IgD-negative memory B cell (primary cell): Measurements from ENCODE around the gene PLEK2. TPM values are rescaled to one million over a fixed set of nuclear protein-coding genes. Genes with fewer than 3 reads are reported as not detected.
"Not testable (repeated sequence)": the region's sequence is repeated elsewhere in the genome, so short reads cannot be mapped to it uniquely, and the experiment has no call there.

Experiments
- H3K27ac Mint-ChIP-seq, 3 donors: one replicate each; pipeline ENCODE4 v1.8.0; 2020 to 2022; ENCODE audit warnings: mild to moderate bottlenecking in 3 of 3, mixed read lengths in 3 of 3, moderate library complexity in 1 of 3
- H3K27me3 Mint-ChIP-seq: one replicate; pipeline ENCODE4 v1.8.0; 2021; ENCODE audit warnings: mixed read lengths
- H3K36me3 Mint-ChIP-seq: one replicate; pipeline ENCODE4 v1.8.0; 2020; ENCODE audit warnings: mild to moderate bottlenecking, mixed read lengths
- H3K4me1 Mint-ChIP-seq, 3 donors: one replicate each; pipeline ENCODE4 v1.8.0; 2020 to 2022; ENCODE audit warnings: mixed read lengths in 3 of 3, mild to moderate bottlenecking in 1 of 3
- H3K4me3 Mint-ChIP-seq, 4 donors: one replicate each; pipeline ENCODE4 v1.8.0; 2020 to 2022; ENCODE audit warnings: mild to moderate bottlenecking in 4 of 4, mixed read lengths in 4 of 4, moderate library complexity in 3 of 4
- H3K9me3 Mint-ChIP-seq, 3 donors: one replicate each; pipeline ENCODE4 v1.8.0; 2020 to 2021; ENCODE audit warnings: mixed read lengths in 3 of 3, mild to moderate bottlenecking in 1 of 3
- polyA plus RNA-seq: library from polyadenylated mRNA; unstranded; fragments of 300-500 nt; fragmentation: Illumina TruSeq; gene quantifications from one replicate; pipeline ENCODE4 v1.2.3, GENCODE V29; 2021

Gene PLEK2, protein sequence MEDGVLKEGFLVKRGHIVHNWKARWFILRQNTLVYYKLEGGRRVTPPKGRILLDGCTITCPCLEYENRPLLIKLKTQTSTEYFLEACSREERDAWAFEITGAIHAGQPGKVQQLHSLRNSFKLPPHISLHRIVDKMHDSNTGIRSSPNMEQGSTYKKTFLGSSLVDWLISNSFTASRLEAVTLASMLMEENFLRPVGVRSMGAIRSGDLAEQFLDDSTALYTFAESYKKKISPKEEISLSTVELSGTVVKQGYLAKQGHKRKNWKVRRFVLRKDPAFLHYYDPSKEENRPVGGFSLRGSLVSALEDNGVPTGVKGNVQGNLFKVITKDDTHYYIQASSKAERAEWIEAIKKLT
- not detected for polyA plus RNA-seq

DNA sequence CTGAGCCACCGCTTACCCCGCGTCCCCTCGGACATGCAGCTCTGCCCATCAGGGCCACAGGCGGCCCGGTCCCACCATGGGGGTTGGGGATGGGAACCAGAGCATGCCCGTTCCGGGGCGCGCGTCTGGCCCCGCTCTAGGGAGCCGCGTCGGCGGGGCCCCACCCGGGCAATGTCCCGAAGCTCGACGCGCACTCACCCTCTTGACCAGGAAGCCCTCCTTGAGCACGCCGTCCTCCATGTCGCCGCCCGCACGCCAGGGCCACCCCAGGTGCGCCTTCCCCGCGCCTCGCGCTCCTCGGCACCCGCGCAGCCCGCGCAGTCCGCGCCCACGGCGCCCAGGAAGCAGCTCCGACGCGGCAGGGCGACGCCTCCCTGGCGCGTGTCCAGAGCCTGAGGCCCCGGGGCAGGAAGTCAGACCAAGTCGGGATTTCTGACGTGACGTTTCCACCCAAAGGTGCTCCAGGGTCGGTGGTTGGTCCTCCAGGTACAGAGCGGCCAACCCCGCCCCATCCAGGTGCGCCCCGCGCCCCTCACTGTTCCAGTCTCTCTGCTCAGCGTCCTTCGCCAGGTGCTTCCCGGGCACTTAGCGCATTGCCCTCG, at the start of gene PLEK2:
TSS of gene PLEK2 (minus strand) at position 346 of the 602 bp plus-strand sequence. CDS start at position 240, 106 bp downstream.
- H3K4me3 Mint-ChIP-seq, result peak within 1 kb of the TSS in 2 of 4 donors; percentile 60 to 75

DNA sequence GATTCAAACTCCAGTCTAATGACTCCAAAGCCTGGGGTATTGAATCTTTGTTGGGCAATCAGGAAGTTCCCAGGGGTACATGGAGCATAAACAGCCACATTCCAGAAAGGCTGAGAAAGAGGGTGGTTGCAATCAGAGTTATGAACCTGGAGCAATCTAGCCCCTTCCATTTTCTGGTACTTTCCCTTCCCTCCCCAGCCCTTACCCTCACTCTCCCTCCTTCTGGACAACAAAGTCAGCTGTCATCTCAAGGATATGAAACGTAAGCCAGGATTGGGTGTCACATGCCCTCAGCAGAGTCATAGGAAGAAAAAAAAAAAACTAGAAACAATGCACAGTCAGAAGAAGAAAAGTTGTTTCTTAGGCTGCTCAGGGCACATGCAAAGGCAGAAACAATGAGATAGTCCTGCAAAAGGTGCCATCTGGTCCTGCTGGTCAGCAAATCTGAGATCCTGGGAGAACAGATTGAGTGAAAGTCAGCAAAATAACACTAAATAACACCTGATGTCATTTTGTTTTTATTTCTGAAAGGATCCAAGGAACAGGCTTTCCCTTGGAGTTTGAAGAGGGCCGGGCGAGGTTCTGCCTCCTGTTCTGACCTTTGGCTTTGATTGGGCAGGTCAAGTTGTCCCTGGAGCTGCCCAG, 49.5 kb upstream of the PLEK2 start:
- Mint-ChIP-seq H3K4me3 (no peak overlapping the region), H3K36me3 (no peaks in the 10 kb centered on the region), H3K9me3 (peaks cover 0 to 4% (median 0%) of the 10 kb centered on the region in 3 donors), H3K27me3 (peaks cover 1% of the 10 kb centered on the region), H3K27ac (no peak overlapping the region), H3K4me1 (peaks cover 0 to 2% (median 0%) of the 10 kb centered on the region in 3 donors)

More for the DNA sequence above, at the start of gene PLEK2:
- Mint-ChIP-seq H3K4me1 (peaks cover 0 to 6% (median 0%) of the 10 kb centered on the region in 3 donors), H3K9me3 (no peaks in the 10 kb centered on the region), H3K36me3 (no peaks in the 10 kb centered on the region), H3K27ac (no peak within 1 kb of the TSS), H3K27me3 (peaks cover 15% of the 10 kb centered on the region)

DNA sequence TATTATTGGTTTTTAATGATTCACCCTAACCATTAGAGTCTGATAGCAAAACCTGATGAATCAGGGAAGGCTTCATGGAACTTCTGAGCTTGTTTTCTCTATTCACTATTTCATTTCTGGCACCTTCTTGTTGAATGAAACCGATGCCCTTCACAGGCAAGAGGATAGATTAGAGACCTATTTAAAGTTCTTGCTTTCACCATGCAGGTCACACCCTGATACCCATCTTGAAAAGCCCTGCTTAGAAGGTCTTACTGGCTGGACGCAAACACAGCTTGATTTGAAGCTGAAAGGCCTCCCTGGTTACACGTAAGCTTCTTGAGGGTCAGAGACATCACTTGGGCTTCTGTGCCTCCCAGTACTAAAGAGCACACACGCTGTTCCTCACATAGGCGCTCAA, 47.4 kb upstream of the PLEK2 start:
- Mint-ChIP-seq H3K27ac (no peak overlapping the region), H3K9me3 (peaks cover 0 to 4% (median 0%) of the 10 kb centered on the region in 3 donors), H3K27me3 (peaks cover 1% of the 10 kb centered on the region), H3K4me3 (no peak overlapping the region), H3K36me3 (no peaks in the 10 kb centered on the region), H3K4me1 (peaks cover 0 to 2% (median 0%) of the 10 kb centered on the region in 3 donors)

DNA sequence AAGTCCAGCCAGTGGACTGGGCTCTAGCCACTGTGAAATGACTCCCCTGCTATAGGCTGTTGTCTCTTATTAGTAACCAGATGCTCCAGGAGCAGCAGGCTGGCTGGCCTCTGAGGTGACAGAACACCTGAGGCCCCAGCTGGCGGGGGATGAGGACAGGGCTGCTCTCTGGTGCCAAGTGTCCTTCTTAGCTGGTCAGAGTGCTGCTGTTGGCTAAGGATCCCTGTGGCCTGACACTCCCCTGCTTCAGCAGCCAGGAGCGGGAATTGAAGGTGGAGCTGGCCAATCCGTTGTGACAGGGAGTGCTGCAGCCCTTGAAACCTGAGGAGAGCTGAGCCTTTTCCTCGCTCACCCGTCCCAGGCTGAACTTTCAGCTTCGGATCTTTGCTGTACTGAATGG, 45.8 kb upstream of the PLEK2 start:
- Mint-ChIP-seq H3K27me3 (peaks cover 4% of the 10 kb centered on the region), H3K27ac (peak overlapping the region in 1 of 3 donors; percentile 35), H3K36me3 (no peaks in the 10 kb centered on the region), H3K9me3 (peaks cover 0 to 4% (median 0%) of the 10 kb centered on the region in 3 donors), H3K4me3 (no peak overlapping the region), H3K4me1 (no peaks in the 10 kb centered on the region)

DNA sequence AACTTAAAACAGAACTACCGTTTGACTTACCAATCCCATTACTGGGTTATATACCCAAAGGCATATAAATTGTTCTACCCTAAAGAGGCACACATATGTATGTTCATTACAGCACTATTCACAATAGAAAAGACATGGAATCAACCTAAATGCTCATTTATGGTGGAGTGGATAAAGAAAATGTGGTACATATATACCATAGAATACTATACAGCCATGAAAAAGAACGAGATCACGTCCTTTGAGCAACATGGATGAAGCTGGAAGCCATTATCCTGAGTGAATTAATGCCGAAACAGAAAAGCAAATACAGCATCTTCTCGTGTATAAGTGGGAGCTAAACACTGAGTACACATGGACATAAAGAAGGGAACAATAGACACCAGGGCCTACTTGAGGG, 44.8 kb upstream of the PLEK2 start:
- Mint-ChIP-seq H3K4me3 (no peak overlapping the region), H3K36me3 (no peaks in the 10 kb centered on the region), H3K27ac (no peak overlapping the region), H3K9me3 (peaks cover 0 to 4% (median 0%) of the 10 kb centered on the region in 3 donors), H3K27me3 (peaks cover 4% of the 10 kb centered on the region), H3K4me1 (no peaks in the 10 kb centered on the region)

DNA sequence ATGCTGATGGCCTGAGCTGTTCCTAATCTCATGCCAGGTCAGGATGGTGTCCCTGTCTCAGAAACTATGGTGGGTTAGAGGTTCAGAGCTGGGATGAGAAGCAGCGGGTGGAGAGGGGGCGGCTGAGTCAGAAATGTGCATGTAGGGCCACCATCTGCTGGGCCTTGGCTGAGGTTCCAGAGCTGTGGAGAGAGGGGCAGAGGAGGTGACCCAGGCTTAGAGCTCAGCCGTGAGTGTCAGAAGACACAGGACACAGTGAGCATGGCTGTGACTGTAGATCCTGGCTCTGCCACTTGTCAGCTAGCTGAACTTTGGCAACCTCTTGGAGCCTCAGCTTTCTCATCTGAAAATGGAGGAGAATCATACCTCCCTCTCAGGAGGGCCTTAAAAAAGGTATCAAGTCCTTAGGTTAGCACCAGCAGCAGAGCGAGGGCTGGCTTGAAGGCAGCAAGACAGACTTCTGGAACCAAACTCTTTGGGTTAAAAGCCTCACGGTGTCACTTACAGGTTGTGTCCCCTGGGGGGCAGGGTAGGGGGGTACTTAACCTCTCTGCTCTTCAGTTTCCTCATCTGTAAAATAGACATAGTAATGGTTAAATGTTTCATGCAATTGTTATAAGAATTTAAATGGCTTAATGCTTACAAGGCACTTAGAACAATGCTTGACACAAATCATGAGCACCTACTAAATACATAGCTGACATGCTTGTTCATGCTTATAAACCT, 41.8 kb upstream of the PLEK2 start:
- Mint-ChIP-seq H3K27ac (peak overlapping the region in 1 of 3 donors; percentile 11), H3K4me1 (no peaks in the 10 kb centered on the region), H3K27me3 (peaks cover 3% of the 10 kb centered on the region), H3K36me3 (peaks cover 4% of the 10 kb centered on the region), H3K9me3 (peaks cover 4 to 10% (median 4%) of the 10 kb centered on the region in 3 donors), H3K4me3 (no peak overlapping the region)

DNA sequence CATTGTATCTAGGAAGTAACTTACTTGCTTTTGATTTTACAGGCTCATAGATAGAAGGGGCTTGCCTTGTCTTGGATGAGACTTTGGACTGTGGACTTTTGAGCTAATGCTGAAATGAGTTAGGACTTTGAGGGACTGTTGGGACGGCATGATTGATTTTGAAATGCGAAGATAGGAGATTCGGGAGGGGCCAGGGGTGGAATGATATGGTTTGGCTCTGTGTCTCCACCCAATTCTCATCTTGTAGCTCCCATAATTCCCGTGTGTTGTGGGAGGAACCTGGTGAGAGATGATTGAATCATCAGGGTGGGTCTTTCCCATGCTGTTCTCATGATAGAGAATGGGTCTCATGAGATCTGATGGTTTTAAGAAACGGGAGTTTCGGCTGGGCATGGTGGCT, 39.7 kb upstream of the PLEK2 start:
- not testable (repeated sequence) for H3K27me3 Mint-ChIP-seq, H3K4me1 Mint-ChIP-seq, H3K4me3 Mint-ChIP-seq, H3K36me3 Mint-ChIP-seq, H3K9me3 Mint-ChIP-seq
- H3K27ac Mint-ChIP-seq, result peak overlapping the region in 1 of 3 donors; percentile 47

DNA sequence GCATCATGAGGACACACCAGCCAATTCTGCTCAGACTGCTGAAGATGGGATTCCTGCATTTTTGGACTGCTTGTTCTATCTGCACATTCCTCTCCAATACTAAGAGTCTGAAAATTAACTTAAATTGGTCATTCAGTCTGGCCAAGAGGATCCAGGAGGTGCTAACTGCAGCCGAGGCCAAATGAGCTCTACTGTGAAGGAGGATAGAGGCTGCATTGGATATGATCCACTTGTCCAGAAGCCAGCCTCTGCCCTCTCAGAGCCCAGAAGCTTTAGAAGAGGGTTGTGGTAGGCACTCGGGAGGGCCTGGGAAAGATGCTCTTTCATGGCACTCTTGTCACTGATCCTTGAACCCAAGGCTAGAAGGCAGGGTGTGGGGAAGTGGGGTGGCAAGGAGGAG, 37.1 kb upstream of the PLEK2 start:
- H3K9me3 Mint-ChIP-seq, result peaks cover 0 to 10% (median 4%) of the 10 kb centered on the region in 3 donors
- peaks cover 5% of the 10 kb centered on the region for H3K36me3 Mint-ChIP-seq
- no peaks in the 10 kb centered on the region for H3K4me1 Mint-ChIP-seq
- no peak overlapping the region for H3K27ac Mint-ChIP-seq
- peaks cover 7% of the 10 kb centered on the region for H3K27me3 Mint-ChIP-seq
- no peak overlapping the region for H3K4me3 Mint-ChIP-seq

DNA sequence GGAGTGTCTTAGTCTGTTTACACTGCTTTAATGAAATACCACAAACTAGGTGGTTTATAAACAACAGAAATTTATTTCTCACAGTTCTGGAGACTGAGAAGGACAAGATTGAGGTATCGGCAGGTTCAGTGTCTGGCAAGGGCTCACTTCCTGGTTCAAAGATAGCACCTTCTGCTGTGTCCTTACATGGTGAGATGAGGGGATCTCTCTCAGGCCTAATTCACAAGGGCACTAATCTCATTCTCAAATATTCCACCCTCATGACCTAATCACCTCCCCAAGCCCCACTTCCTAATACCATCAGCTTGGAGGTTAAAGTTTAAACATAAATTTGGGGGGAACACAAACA, 35.0 kb upstream of the PLEK2 start:
- Mint-ChIP-seq H3K4me1 (no peaks in the 10 kb centered on the region), H3K4me3 (peak overlapping the region in 1 of 4 donors; percentile 47), H3K9me3 (peaks cover 0 to 10% (median 4%) of the 10 kb centered on the region in 3 donors), H3K27ac (peak overlapping the region in 1 of 3 donors; percentile 19), H3K27me3 (peaks cover 4% of the 10 kb centered on the region), H3K36me3 (peaks cover 5% of the 10 kb centered on the region)

DNA sequence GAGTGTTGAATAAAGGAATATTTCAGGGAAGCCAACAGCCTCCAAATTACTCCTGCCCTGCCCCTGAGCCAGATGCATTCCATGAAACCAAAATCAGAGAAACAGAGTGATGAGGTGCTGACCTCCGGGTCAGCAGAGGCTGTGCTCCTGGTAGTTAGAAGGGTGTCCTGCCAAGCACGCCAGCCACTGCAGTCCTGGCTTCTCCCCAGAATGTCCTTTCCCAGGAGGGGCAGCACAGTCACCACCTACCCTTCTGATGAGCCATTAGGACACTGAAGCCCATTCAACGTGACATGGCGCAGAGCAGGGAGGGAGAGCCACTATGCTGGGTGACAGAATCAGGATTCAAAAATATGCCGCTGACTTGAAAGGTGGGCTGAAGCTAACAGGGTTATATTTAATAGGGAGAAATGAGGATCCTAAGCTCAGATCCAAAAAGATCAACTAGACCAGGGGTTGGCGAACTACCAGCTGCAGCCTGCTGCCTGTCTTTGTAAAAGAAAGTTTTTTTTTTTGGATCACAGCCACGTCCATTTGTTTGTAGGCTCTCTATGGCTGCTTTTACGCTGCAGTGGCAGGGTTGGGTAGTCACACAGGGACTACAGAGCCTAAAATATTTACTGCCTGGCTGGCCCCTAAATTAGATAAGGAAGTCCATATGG, 34.5 kb upstream of the PLEK2 start:
- Mint-ChIP-seq H3K27me3 (peaks cover 4% of the 10 kb centered on the region), H3K4me1 (no peaks in the 10 kb centered on the region), H3K4me3 (peak overlapping the region in 1 of 4 donors; percentile 47), H3K36me3 (peaks cover 5% of the 10 kb centered on the region), H3K27ac (peak overlapping the region in 1 of 3 donors; percentile 19), H3K9me3 (peaks cover 0 to 10% (median 4%) of the 10 kb centered on the region in 3 donors)

DNA sequence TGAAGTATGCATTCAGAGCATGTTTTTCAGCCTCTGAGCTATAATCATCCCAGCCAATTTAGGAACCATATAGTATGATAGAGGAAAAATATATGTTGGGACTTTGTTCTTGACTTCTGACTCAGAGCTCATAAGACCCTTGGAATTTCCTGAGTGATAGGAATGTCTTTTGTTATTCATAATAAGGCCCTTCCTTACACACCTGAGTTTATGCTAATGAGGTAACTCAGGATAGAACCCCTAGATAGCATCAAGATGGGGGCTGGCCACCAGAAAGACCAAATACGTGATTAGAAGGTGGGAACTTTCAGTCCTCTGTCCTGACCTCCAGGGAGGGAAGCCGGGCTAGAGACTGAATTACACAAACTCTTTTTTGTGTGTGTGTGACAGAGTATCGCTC, 32.4 kb upstream of the PLEK2 start:
- Mint-ChIP-seq H3K4me1 (peaks cover 0 to 1% (median 0%) of the 10 kb centered on the region in 3 donors), H3K27me3 (peaks cover 4% of the 10 kb centered on the region), H3K36me3 (peaks cover 2% of the 10 kb centered on the region), H3K4me3 (no peak overlapping the region), H3K9me3 (no peaks in the 10 kb centered on the region), H3K27ac (no peak overlapping the region)

DNA sequence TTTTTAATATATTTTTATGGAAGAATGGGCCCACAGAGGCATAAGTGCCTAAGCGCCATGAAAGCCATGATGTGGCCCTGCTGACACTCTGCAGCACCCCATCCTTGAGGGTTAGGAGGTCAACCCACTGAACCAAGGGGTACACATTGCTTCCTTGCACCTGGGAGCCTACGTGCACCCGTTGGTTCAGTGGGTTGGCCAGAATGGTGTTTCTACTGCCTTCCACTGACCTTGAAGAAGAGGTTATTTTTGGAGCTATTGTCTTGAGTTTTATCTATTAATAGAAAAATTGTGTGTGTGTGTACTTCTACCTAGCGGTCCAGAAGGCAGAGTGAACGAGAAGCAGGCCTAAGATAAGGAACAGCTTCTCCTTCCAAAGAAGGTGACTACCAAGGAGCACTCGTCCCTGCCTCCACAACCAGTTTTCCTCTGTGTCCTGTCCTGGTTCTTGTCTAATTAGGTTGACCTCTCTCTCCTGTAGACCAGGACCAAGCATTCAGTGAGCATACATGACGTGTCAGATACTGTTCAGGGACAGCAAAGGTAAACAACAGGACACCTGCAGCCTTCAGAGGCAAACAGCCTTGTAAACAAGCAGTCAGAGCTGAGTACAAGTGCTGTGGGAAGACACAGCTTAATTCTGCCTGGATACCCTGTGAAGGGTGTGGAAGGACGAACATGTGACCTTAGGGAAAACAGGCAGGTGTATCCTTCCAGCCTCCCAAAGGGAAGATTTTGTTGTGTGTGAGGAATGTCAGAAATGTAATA, 30.4 kb upstream of the PLEK2 start:
- H3K9me3 Mint-ChIP-seq, result no peaks in the 10 kb centered on the region
- H3K27ac Mint-ChIP-seq, result no peak overlapping the region
- H3K4me3 Mint-ChIP-seq, result no peak overlapping the region
- H3K36me3 Mint-ChIP-seq, result peaks cover 2% of the 10 kb centered on the region
- peaks cover 0 to 1% (median 0%) of the 10 kb centered on the region in 3 donors for H3K4me1 Mint-ChIP-seq
- peaks cover 4% of the 10 kb centered on the region for H3K27me3 Mint-ChIP-seq

DNA sequence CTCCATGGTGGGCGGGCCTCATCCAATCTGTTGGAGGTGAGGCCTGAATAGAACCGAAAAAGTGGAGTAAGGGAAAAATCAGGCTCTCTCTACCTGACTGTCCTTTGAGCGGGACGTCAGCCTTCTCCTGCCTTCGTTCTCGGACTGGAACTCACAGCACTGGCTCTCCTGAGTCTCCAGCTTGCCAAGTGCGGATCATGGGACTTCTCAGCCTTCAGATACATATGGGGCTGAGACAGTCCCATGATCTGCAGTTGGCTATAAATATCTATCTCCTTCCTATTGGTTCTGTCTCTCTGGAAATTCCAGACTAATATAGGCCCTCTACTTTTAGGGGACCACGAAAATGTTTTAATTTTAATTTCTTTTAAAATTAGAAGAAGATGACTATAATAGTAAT, 29.7 kb upstream of the PLEK2 start:
- H3K4me1 Mint-ChIP-seq, result peaks cover 0 to 1% (median 0%) of the 10 kb centered on the region in 3 donors
- H3K27me3 Mint-ChIP-seq, result peaks cover 5% of the 10 kb centered on the region
- H3K4me3 Mint-ChIP-seq, result no peak overlapping the region
- H3K36me3 Mint-ChIP-seq, result peaks cover 2% of the 10 kb centered on the region
- no peaks in the 10 kb centered on the region for H3K9me3 Mint-ChIP-seq
- H3K27ac Mint-ChIP-seq, result no peak overlapping the region

DNA sequence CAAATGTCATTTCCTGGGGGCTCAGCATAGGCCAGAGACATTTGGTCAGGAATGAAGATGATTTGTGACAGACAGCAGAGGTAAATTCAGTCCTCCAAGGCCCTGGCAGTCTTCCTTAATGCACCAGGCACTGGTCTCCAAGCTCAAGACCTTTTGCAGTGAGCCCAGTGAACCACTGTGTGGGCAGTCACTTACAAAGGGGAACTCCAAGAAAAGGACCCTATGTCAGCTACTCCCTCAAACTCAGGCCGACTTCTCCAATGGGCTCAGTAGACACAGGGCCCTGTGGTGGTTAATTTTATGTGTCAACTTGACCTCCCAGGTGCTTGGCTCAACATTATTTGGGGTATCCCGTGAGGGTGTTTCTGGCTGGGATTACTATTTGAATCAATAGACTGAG, 29.3 kb upstream of the PLEK2 start:
- Mint-ChIP-seq H3K9me3 (no peaks in the 10 kb centered on the region), H3K27ac (peak overlapping the region in 1 of 3 donors; percentile 31), H3K27me3 (peaks cover 5% of the 10 kb centered on the region), H3K36me3 (peaks cover 2% of the 10 kb centered on the region), H3K4me3 (no peak overlapping the region), H3K4me1 (peaks cover 0 to 1% (median 0%) of the 10 kb centered on the region in 3 donors)
